Measurements from ENCODE around the gene NR6A1. TPM values are rescaled to one million over a fixed set of nuclear protein-coding genes. Genes with fewer than 3 reads are reported as not detected.
A peak's percentile ranks its signal among the peaks of the same experiment; 100 is the strongest.

NR6A1 gene
- total RNA-seq, 1 experiment from 2014 or later = 6.0 TPM

DNA sequence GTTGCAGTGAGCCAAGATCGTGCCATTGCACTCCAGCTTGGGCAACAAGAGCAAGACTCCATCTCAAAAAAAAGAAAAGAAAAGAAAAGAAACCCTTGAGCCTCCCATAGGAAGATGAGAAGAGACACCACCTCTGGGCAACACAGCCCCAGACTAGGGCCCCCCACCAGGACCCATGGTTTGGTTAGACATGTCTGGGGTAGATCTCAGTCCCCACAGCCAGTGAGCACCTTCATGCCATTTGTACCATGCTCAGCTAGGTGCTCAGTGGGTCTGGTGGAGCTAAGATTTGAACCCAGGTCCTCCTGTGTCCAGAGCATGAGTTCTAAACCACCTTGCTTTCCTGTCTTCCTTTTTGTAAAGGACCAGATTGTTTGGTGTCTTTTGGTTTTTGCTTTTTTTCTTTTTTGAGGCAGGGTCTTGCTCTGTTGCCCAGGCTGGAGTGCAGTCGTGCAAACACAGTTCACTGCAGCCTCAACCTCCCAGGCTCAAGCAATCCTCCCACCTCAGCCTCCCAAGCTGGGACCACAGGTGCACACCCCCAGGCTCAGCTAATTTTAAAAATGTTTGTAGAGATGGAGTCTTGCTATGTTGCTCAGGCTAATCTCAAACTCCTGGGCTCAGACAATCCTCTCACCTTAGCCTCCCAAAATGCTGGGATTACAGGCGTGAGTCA lies 17.6 kb upstream of the NR6A1 start:
- H3K4me3 ChIP-seq = no peak overlapping the region
- no peaks in the 10 kb centered on the region for H3K27me3 ChIP-seq
- no peaks in the 10 kb centered on the region; the same call in 1 of the 2 replicates for H3K9me3 ChIP-seq (replicated peaks)
- no peak for DNase-seq
- peaks cover 10% of the 10 kb centered on the region for H3K4me1 ChIP-seq
- H3K36me3 ChIP-seq = no peaks in the 10 kb centered on the region
- H3K27ac ChIP-seq = no peak overlapping the region

DNA sequence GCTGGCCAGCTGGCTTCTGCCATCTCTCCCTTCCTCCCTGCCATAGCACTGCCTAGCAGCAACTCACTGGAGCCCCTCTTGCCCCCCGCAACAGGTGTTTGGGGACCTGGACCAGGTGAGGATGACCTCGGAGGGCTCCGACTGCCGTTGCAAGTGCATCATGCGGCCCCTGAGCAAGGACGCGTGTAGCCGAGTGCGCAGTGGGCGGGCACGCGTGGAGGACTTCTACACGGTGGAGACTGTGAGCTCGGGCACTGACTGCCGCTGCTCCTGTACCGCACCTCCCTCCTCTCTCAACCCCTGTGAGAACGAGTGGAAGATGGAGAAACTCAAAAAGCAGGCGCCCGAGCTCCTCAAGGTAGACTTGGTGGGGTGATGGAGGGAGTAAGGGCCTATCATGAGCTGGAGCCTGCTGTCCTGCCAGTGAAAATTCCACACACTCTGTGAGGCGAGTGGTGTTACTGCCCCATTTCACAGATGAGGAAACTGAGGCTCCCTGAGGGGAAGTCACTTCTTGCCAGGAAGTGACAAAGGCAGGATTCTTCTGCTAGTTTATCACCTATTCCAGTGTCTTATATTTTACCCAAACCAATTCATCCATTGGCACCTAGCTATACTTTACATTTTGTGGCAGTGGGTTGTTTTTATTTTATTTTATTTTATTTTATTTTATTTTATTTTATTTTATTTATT lies 15.9 kb upstream of the NR6A1 start:
- Histone ChIP-seq H3K36me3 (no peaks in the 10 kb centered on the region), H3K9me3 (replicated peaks) (no peaks in the 10 kb centered on the region; the same call in 1 of the 2 replicates), H3K4me1 (peaks cover 5% of the 10 kb centered on the region; the same call in 1 of the 2 replicates), H3K4me3 (no peak overlapping the region), H3K27me3 (no peaks in the 10 kb centered on the region), H3K27ac (no peak overlapping the region)
- DNase-seq = peak in 1 of 2 experiments; percentile 4

DNA sequence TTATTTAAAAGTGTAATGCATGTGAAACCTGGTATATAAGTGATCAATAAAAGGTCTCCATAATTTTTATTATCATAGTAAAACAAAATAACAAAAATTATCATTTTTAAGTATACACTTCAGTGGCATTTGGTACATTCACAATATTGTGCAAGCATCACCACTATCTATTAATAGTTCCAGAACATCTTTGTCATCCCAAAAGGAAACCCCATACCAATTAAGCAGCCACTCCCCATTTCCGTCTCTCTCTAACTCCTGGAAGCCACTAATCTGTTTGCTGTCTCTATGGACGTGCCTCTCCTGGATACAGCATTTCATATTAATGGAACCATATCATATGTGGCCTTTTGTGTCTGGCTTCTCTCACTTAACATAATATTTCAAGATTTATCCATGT lies 13.4 kb upstream of the NR6A1 start:
- no peak for DNase-seq
- Histone ChIP-seq H3K9me3 (replicated peaks) (no peaks in the 10 kb centered on the region; the same call in 1 of the 2 replicates), H3K4me1 (peaks cover 13% of the 10 kb centered on the region), H3K27ac (no peak overlapping the region), H3K4me3 (no peak overlapping the region), H3K36me3 (no peaks in the 10 kb centered on the region), H3K27me3 (no peaks in the 10 kb centered on the region)

DNA sequence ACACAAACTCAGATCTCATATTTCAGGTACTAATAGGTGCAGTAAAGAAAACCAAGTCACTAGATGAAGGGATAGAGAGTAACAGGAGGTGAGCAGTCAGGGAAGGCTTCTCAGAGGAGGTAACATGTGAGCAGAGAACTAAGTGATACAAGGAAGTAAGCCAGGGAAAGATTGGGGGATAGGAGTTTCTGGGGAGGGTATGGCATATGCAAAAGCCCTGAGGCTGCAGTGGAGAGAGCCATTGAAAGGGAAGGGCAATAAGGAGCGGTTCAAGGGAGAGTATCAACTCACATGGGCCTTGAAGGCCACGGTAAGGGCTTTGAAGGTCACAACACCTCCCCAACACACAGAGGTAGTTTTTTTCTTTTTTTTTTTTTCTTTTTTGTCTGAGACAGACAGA lies 12.7 kb upstream of the NR6A1 start:
- no peak overlapping the region for H3K4me3 ChIP-seq
- no peak for DNase-seq
- H3K4me1 ChIP-seq = peaks cover 17% of the 10 kb centered on the region
- no peaks in the 10 kb centered on the region; the same call in 1 of the 2 replicates for H3K9me3 ChIP-seq (replicated peaks)
- no peaks in the 10 kb centered on the region for H3K27me3 ChIP-seq
- no peaks in the 10 kb centered on the region for H3K36me3 ChIP-seq
- no peak overlapping the region for H3K27ac ChIP-seq

DNA sequence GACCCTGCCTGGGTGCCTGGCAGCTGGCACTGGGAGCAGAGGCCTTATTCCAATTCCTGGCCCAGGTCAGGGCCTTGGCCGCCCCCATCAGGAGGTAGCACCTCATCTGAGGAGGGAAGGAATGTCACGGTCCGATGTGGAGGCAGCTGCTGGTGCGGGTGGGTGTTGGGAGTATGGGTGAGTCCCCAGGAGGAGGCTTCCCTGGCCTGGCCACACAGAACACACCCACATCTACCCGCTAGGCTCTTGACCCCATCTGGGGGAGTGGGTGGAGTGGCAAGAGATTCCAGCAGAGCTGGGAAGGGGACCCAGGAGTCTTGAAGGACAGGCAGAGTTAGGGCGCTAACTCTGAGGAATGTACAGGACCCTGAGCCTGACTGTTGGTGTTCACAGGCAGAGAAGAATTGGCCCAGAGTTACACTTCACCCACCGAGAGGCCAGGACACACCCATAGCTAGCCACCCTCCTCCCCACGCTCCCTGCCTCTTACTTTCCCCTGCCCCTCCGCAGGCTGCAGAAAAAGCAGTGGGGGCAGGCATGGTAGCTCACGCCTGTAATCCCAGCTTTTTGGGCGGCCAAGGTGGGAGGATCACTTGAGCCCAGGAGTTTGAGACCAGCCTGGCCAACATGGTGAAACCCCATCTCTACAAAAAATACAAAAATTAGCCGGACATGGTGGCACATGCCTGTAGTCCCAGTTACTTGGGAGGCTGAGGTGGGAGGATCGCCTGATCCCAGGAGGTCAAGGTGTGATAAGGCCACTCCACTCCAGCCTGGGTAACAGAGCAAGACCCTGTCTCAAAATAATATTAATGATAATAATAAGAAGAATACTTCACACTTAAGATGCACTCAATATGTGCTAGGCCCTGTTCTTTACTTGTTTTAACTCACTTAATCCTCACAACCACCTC lies 11.8 kb upstream of the NR6A1 start:
- Histone ChIP-seq H3K4me1 (peaks cover 20% of the 10 kb centered on the region), H3K27me3 (no peaks in the 10 kb centered on the region), H3K36me3 (no peaks in the 10 kb centered on the region), H3K4me3 (no peak overlapping the region), H3K27ac (no peak overlapping the region), H3K9me3 (replicated peaks) (no peaks in the 10 kb centered on the region; the same call in 1 of the 2 replicates)
- DNase-seq = peak; percentile 44 to 51

DNA sequence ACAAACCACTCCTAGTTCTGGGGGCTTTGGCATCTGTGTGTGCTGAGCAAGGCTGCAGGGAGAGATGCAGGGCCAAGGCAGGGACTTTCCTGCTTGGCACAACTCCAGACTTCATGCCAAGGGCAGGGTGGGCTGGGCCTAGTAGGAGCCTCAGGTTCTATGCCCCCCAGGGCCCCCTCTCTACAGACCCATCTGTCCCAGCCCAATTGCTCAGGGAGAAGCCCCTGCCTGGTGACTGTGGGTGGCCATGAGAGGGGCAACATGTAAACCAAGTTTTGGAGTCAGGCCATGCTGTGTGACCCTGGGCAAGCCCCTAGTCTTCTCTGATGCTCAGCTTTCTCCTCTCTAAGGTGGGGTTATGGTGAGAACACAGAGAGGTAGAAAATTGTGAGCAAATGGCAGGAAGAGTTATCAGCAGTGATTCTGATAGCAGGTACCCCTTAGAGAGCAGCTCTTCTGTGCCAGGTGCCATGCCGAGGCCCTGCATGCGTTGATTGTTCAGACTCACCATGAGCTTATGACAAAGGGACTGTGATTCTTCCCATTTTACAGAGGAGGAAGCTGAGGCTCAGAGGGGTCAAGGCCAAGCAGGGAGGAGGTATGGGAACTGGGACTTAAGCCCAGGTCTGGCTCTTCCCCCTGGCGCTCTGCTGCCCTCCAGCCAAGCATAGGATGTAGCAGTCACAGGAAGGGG lies 11.0 kb upstream of the NR6A1 start:
- Histone ChIP-seq H3K36me3 (no peaks in the 10 kb centered on the region), H3K4me1 (peaks cover 20% of the 10 kb centered on the region), H3K27me3 (no peaks in the 10 kb centered on the region), H3K4me3 (no peak overlapping the region), H3K9me3 (replicated peaks) (no peaks in the 10 kb centered on the region; the same call in 1 of the 2 replicates), H3K27ac (no peak overlapping the region)
- no peak for DNase-seq

DNA sequence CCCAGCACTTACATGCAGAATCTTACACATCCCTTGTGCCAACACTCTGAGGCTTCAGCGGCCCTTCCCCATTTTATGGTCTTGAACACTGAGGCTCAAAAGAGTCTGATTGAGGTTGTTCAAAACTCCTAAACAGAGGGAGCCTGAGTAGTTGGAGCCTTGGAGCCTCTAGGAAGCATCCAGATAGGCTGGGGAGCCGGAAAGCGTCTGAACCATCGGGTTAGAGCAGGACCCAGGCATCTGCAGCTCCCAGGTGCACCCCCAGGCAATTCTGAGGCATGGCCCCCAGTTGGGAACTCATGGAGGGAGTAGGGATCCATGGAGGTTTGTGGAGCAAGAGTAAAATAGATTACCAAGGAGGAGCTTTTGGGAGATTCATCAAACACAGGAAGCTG lies 9.6 kb upstream of the NR6A1 start:
- Histone ChIP-seq H3K4me1 (peaks cover 20% of the 10 kb centered on the region), H3K4me3 (no peak overlapping the region), H3K27me3 (no peaks in the 10 kb centered on the region), H3K27ac (no peak overlapping the region), H3K36me3 (no peaks in the 10 kb centered on the region), H3K9me3 (replicated peaks) (no peaks in the 10 kb centered on the region; the same call in 1 of the 2 replicates)
- DNase-seq = no peak

DNA sequence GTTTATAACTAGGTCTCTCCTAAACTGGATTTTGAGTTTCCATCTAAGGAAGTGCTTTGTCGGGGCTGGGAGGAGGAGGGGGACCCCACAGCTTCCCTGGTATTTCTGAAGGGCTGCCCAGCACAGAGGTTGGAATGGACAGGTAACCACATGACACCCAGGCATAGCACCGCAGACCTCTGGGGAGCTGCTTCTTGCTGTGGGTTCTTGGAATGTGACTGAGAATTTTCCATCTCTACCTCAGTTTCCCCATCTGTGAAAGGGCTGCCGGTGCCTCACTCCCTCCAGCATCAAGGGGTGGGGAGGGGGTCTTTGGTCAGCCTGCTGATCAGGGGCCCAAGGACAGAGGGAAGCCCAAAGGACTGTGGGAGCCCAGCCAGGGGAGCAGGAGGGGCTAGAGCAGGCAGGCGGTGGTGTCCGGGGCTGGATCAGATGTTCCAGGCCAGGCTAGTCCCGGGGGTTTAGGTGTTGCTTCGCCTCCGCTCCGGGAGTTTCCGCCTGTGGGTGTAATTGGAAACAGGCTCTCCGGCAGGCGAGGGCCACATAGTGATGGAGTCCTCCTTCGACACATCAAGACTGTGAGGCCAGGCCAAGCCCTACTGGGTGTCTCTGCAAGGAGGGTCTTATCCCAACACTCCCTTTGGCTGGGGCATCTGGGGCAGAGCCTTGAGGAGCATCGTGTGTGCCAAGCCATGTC lies 9.1 kb upstream of the NR6A1 start:
- no peak for DNase-seq
- peak overlapping the region; percentile 61 for H3K27ac ChIP-seq
- H3K36me3 ChIP-seq = no peaks in the 10 kb centered on the region
- H3K4me1 ChIP-seq = peaks cover 20% of the 10 kb centered on the region
- no peaks in the 10 kb centered on the region for H3K9me3 ChIP-seq (replicated peaks)
- no peak overlapping the region; the same call in 1 of the 2 replicates for H3K4me3 ChIP-seq
- H3K27me3 ChIP-seq = no peaks in the 10 kb centered on the region

DNA sequence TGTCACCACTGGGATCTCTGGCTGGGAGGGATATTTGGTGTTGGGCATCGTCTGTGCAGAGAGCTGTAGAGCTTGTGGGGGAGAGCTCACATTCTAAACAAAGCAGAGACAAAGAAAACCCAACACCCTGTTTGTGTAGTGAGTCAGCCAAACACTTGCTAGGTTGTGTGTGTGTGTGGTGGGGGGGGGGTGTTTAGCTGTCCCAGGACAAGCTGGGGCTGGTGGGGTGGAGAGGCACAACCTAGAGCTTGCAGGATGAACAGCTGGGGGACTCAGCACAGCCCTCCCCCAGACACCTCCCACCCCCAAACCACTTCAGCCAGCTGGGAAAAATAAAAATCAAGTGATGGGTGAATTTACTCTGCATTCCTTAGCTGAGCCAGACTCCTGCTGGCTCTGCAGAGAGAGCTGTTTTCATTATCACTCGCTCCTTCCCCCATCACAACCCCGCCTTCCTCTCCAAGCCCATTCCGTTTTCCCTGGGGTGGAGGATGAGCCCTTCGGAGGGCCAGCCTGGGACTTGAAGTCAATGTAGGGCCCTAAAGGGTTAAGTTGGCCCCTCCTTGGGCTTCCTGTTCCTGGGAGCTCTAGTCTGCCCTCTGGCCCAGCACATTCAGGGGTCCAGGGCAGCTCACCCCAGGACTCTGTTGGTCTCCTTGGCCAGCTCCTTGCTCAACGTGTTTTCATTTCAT lies 8.4 kb upstream of the NR6A1 start:
- Histone ChIP-seq H3K4me1 (peaks cover 23% of the 10 kb centered on the region), H3K9me3 (replicated peaks) (no peaks in the 10 kb centered on the region), H3K4me3 (no peak overlapping the region; the same call in 1 of the 2 replicates), H3K27me3 (no peaks in the 10 kb centered on the region), H3K36me3 (no peaks in the 10 kb centered on the region), H3K27ac (peak overlapping the region; percentile 61)
- peak; percentile 96 to 99 for DNase-seq

DNA sequence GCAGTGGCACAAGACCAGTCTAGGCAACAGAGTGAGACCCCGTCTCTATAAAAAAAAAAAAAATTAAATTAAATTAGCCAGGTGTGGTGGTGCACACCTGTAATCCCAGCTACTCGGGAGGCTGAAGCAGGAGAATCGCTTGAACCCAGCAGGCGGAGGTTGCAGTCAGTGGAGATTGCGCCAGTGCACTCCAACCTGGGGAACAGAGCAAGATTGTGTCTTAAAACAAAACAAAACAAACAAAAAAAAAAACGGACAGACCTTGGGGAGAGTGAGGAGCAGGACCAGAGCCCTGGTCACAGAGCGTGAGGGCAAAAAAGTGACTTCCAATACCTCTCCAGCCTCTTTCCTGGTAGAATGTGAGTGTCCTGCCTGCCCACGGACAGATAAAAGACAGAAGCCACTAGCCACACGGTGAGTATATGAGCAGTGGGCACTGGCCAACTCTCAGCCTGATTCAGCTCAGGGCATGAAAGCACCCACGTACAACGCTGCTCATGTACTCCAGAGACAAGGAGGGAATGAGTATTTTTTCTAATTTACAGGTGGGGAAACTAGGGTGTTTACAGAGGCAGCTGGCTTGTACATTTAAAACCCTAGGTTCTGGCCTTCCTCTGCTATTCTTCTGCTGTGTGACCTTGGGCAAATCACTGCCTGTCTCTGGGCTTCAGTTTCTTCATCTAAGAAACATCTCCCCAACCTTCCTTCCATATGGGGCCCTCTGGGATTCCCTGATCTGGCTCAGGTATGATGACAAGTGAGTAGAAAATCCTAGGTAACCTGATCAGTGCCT lies 7.7 kb upstream of the NR6A1 start:
- peaks cover 24% of the 10 kb centered on the region for H3K4me1 ChIP-seq
- H3K9me3 ChIP-seq (replicated peaks) = no peaks in the 10 kb centered on the region
- DNase-seq = no peak
- H3K27me3 ChIP-seq = no peaks in the 10 kb centered on the region
- no peak overlapping the region for H3K4me3 ChIP-seq
- H3K27ac ChIP-seq = 0 out of 2 replicates have a peak overlapping the region, but pooled peaks have one; percentile 9
- H3K36me3 ChIP-seq = no peaks in the 10 kb centered on the region

DNA sequence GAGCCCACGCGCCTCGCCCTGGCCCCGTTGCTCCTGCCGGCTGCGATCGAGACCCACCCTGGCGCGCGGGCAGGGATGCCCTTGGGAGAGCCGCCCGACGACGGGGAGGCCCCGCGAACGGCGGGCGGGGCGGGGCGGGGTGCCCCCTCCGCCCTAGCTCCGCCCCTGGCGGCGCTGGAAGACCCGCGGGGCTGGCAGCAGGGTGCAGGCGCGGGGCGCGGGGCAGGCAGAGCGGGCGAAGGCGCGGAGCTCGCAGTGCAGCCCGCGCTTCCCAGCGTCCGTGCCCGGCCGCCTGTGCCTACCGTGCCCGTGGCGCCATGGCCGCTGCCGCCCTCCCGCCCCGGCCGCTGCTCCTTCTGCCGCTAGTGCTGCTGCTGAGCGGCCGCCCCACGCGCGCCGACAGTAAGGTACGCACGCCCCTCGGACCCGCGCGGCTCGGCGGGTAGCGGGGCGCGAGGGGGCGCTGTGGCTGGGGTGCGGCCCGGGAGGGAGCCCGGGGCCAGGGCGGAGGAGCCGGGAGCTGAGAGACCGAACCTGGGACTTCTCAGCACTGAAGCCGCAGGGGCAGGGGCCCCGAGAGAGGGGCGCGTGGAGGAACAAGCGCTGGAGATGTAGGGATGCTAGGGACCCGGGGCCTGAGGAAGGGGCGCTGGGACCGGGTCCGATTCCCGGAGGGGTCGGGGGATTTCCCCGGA lies 6.0 kb upstream of the NR6A1 start, which contains the start of gene OLFML2A:
TSS of gene OLFML2A (plus strand) at position 180 of the 695 bp plus-strand sequence. CDS start at position 318, 138 bp downstream.
- H3K27me3 ChIP-seq = no peaks in the 10 kb centered on the region
- no peaks in the 10 kb centered on the region for H3K36me3 ChIP-seq
- H3K9me3 ChIP-seq (replicated peaks) = no peaks in the 10 kb centered on the region
- peak; percentile 74 to 81 for DNase-seq
- H3K27ac ChIP-seq = peak within 1 kb of the TSS; percentile 16; the same call in 1 of the 2 replicates
- H3K4me1 ChIP-seq = peaks cover 18% of the 10 kb centered on the region
- H3K4me3 ChIP-seq = peak within 1 kb of the TSS; percentile 66

DNA sequence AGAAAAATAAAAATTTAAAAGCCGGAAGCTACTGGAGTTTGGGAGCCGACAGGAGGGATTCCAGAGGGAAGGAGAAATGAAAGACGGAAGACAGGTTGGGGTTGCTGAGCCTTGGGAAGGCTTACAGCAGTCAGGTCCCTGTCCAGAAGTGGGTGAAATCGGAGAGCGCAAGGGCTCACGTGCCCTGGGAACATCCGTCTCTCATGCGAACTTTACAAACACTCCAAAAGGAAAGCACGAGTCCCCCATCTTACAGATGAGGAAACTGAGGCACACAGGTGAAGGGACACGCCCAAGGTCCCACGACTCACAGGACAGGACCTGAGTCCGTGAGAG lies 5.5 kb upstream of the NR6A1 start:
- no peaks in the 10 kb centered on the region for H3K27me3 ChIP-seq
- no peaks in the 10 kb centered on the region for H3K36me3 ChIP-seq
- DNase-seq = peak in 1 of 2 experiments; percentile 37
- H3K9me3 ChIP-seq (replicated peaks) = no peaks in the 10 kb centered on the region
- H3K27ac ChIP-seq = no peak overlapping the region
- peaks cover 18% of the 10 kb centered on the region for H3K4me1 ChIP-seq
- peak overlapping the region; percentile 66 for H3K4me3 ChIP-seq

All from SJCRH30 (cell line).